Cerebellar nuclear complex (tissue), 1 donor: ENCODE results near the gene INO80B.
"Not testable (repeated sequence)": the region's sequence is repeated elsewhere in the genome, so short reads cannot be mapped to it uniquely, and the experiment has no call there.

Experiments used
- DNase-seq, 2 experiments: peaks; one replicate each; lab custom pipeline; 2025; lab: John Stamatoyannopoulos, UW

The INO80B gene

GRCh38 chr2:74454654-74455511, at the start of gene INO80B:
Gene INO80B (plus strand): TSS chr2:74455087. CDS start chr2:74455117, 30 bp downstream.
- peak; percentile 52 to 84 for DNase-seq

- no peak for DNase-seq
Observed at GRCh38 chr2:74406035-74406434, 48.9 kb upstream of the INO80B start.

GRCh38 chr2:74407682-74408081, 47.2 kb upstream of the INO80B start:
- no peak for DNase-seq

GRCh38 chr2:74413001-74413698, 41.7 kb upstream of the INO80B start:
- DNase-seq: no peak

GRCh38 chr2:74414441-74414840, 40.4 kb upstream of the INO80B start:
- no peak for DNase-seq

GRCh38 chr2:74414881-74415761, 39.8 kb upstream of the INO80B start:
- DNase-seq: peak in 1 of 2 experiments; percentile 27

GRCh38 chr2:74415762-74416395, 39.0 kb upstream of the INO80B start:
- no peak for DNase-seq

GRCh38 chr2:74416778-74417177, 38.1 kb upstream of the INO80B start:
- DNase-seq: no peak

- no peak for DNase-seq
Observed at GRCh38 chr2:74417197-74417596, 37.7 kb upstream of the INO80B start.

GRCh38 chr2:74417763-74418162, 37.1 kb upstream of the INO80B start:
- no peak for DNase-seq

GRCh38 chr2:74418312-74418711, 36.6 kb upstream of the INO80B start:
- no peak for DNase-seq

- no peak for DNase-seq
Observed at GRCh38 chr2:74419345-74419744, 35.5 kb upstream of the INO80B start.

GRCh38 chr2:74420006-74420405, 34.9 kb upstream of the INO80B start:
- DNase-seq: no peak

- DNase-seq: not testable (repeated sequence)
Observed at GRCh38 chr2:74420443-74421103, 34.3 kb upstream of the INO80B start.

GRCh38 chr2:74421221-74421870, 33.5 kb upstream of the INO80B start, which contains the start of the genes C2orf81 and WDR54:
Gene C2orf81 (minus strand): TSS chr2:74421619. CDS start chr2:74421560, 59 bp downstream.
Gene WDR54 (plus strand): TSS chr2:74421730. CDS start chr2:74422154, 424 bp downstream.
- DNase-seq: peak; percentile 67 to 79

GRCh38 chr2:74423231-74424095, 31.4 kb upstream of the INO80B start:
- no peak for DNase-seq

GRCh38 chr2:74424139-74424992, 30.5 kb upstream of the INO80B start:
- no peak for DNase-seq

GRCh38 chr2:74424995-74425406, 29.9 kb upstream of the INO80B start:
- no peak for DNase-seq
